MCF 10A (cell line): Measurements from ENCODE around the gene EHMT2. TPM values are rescaled to one million over a fixed set of nuclear protein-coding genes. Genes with fewer than 3 reads are reported as not detected.
A peak's percentile ranks its signal among the peaks of the same experiment; 100 is the strongest.
"Not testable (repeated sequence)": the region's sequence is repeated elsewhere in the genome, so short reads cannot be mapped to it uniquely, and the experiment has no call there.

Experiments used
- BruUV-seq: library from RNA; stranded (reverse); fragments of 400-500 nt; replicated peaks from 2 replicates; lab custom pipeline; 2021; lab: Mats Ljungman, UMichigan
- CTCF ChIA-PET: fragments of 300-600 bp; sonication (Branson Sonifier 250); formaldehyde crosslinking; extraction: SDS; loops from one replicate; lab custom pipeline; 2021; ENCODE audit warnings: antibody characterized with exemption, inconsistent platforms; lab: Yijun Ruan, JAX
- POLR2A ChIA-PET: fragments of 300-600, 350-650 bp; sonication (Branson Sonifier 250); formaldehyde crosslinking; extraction: SDS; loops from one replicate; lab custom pipeline; 2020; ENCODE audit warnings: antibody characterized with exemption, inconsistent platforms; lab: Yijun Ruan, JAX
- DNase-seq: peaks from one replicate; pipeline ENCODE4 v3.0.0-alpha.2; 2018; ENCODE audit not compliant: unreplicated experiment
- H3K27ac Mint-ChIP-seq: one replicate; pipeline ENCODE4 v1.8.0; 2022; ENCODE audit warnings: mild to moderate bottlenecking, low read depth, mixed read lengths; ENCODE audit not compliant: unreplicated experiment
- H3K27me3 Mint-ChIP-seq: one replicate; pipeline ENCODE4 v1.8.0; 2022; ENCODE audit warnings: mixed read lengths; ENCODE audit not compliant: insufficient read depth, unreplicated experiment
- H3K36me3 Mint-ChIP-seq: one replicate; pipeline ENCODE4 v1.8.0; 2022; ENCODE audit warnings: mild to moderate bottlenecking, moderate library complexity, mixed read lengths; ENCODE audit not compliant: insufficient read depth, unreplicated experiment
- H3K4me1 Mint-ChIP-seq: one replicate; pipeline ENCODE4 v1.8.0; 2022; ENCODE audit warnings: mixed read lengths; ENCODE audit not compliant: insufficient read depth, unreplicated experiment
- H3K4me3 Mint-ChIP-seq: one replicate; pipeline ENCODE4 v1.8.0; 2022; ENCODE audit warnings: mild to moderate bottlenecking, moderate library complexity, mixed read lengths; ENCODE audit not compliant: unreplicated experiment
- H3K9me3 Mint-ChIP-seq: one replicate; pipeline ENCODE4 v1.8.0; 2022; ENCODE audit warnings: mixed read lengths; ENCODE audit not compliant: unreplicated experiment
- CTCF ChIP-seq: fragments of 200-600 bp; IDR thresholded peaks from one replicate; pipeline ENCODE4 v1.8.0; 2022; ENCODE audit warnings: antibody characterized with exemption, mild to moderate bottlenecking; ENCODE audit not compliant: unreplicated experiment
- intact Hi-C: fragments of 100-400 bp; cut with micrococcal nuclease; formaldehyde crosslinking; loops from 2 replicates; pipeline ENCODE4 v1.14.1; 2022
- total RNA-seq: library from RNA; stranded (reverse); gene quantifications from 2 replicates; pipeline ENCODE4 v1.2.3, GENCODE V29; 2022

EHMT2 gene
- total RNA-seq, 1 experiment from 2014 or later, result 20.2 TPM

GRCh38 chr6:31865205-31866118, 32.0 kb downstream of the EHMT2 start:
- CTCF ChIA-PET, result interaction anchor here (0.6 to 1.1 kb wide), 3 partner anchors 18 to 35 kb away, joined by 3 to 5 read pairs (median 3); no protein-coding TSS in a partner anchor
- BruUV-seq, result no TSS peak
- Mint-ChIP-seq H3K9me3 (no peaks in the 10 kb centered on the region), H3K4me1 (peaks cover 10% of the 10 kb centered on the region), H3K4me3 (no peak overlapping the region), H3K36me3 (peaks cover 7% of the 10 kb centered on the region), H3K27me3 (no peaks in the 10 kb centered on the region), H3K27ac (no peak overlapping the region)
- intact Hi-C loops, result no loop called here
- POLR2A ChIA-PET, result interaction anchor here (0.5 to 1.8 kb wide), 3 partner anchors 34 to 190 kb away, joined by 3 to 4 read pairs (median 3); no protein-coding TSS in a partner anchor
- no peak for DNase-seq
- no peak for TF ChIP-seq CTCF

- POLR2A ChIA-PET, result interaction anchor here (0.5 to 1.8 kb wide), 2 partner anchors 153 to 189 kb away, joined by 3 to 4 read pairs; no protein-coding TSS in a partner anchor
- H3K4me1 Mint-ChIP-seq, result peaks cover 10% of the 10 kb centered on the region
- BruUV-seq, result no TSS peak
- intact Hi-C loops, result no loop called here
- CTCF ChIA-PET, result interaction anchor here (0.7 to 1.1 kb wide), 5 partner anchors 19 to 153 kb away, joined by 3 to 5 read pairs (median 3); no protein-coding TSS in a partner anchor
- peaks cover 9% of the 10 kb centered on the region for H3K36me3 Mint-ChIP-seq
- H3K27me3 Mint-ChIP-seq, result no peaks in the 10 kb centered on the region
- no peak overlapping the region for H3K27ac Mint-ChIP-seq
- H3K4me3 Mint-ChIP-seq, result no peak overlapping the region
- DNase-seq, result no peak
- TF ChIP-seq CTCF, result no peak
- no peaks in the 10 kb centered on the region for H3K9me3 Mint-ChIP-seq
These were observed 32.7 kb downstream of the EHMT2 start for GRCh38 chr6:31864818-31865204.

GRCh38 chr6:31864123-31864562, 33.4 kb downstream of the EHMT2 start:
- H3K27me3 Mint-ChIP-seq, H3K4me1 Mint-ChIP-seq, DNase-seq, intact Hi-C loops, H3K9me3 Mint-ChIP-seq, BruUV-seq: not testable (repeated sequence)
- ChIA-PET CTCF (interaction anchor here (0.6 to 1.2 kb wide), 9 partner anchors 20 to 316 kb away, joined by 3 to 5 read pairs (median 3); partner anchors contain the start of genes LSM2 and NFKBIL1), POLR2A (interaction anchor here (0.6 to 2.4 kb wide), 14 partner anchors 9 to 1107 kb away, joined by 3 to 32 read pairs (median 8); partner anchors contain the start of genes BAG6, CLIC1, CSNK2B and DXO)
- Mint-ChIP-seq H3K36me3 (peaks cover 16% of the 10 kb centered on the region), H3K4me3 (peak overlapping the region; percentile 89), H3K27ac (peak overlapping the region; percentile 66)

DNA sequence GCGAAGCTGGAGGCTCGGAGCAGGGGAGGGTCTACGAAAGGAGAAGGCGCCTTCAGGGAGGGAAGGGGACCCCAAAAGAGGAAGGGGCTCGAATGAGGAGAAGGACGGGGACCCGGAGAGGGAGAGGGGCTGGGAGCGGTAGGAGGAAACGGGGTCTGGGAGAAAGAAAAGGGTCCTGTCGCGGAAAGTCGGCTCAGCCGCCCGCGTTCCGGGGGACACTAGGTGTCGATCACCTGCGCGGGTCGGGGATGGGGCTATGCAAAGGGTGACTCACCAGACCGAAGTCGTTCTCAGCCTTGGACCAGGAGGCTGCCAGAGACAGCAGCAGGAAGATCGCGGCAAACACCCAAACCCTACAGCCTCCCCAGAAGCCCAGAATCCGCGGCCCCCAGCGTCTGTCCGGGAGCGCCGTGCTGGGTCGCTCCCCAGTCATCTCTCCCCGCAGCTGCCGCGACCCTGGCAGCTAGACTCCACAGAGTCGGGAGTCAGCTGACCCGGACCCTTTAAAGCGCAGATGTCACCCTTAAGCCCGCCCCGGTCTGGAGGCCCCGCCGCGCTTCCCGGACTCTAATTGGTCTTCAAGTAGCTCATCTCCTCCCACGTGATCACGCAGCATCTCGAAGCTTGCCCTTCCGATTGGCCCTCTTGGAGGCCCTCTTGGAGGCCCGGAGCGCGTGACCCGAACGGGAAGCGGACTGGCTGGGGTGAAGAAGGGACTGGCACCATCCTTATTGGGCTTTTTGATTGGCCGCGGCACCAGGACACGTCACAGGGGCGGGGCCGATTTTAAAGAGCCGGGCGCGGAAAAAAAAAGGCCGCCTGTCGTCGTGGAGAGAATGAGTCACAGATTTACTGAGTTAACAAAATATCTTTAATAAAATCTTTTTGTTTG, 34.9 kb downstream of the EHMT2 start, which contains the start of gene NEU1:
NEU1 (minus strand) TSS at position 478 of the 892 bp plus-strand sequence; CDS start at position 433, 45 bp downstream.
- intact Hi-C loops, result loop anchor here (1.0 to 2.0 kb wide), 4 partner anchors 28 to 182 kb away; partner anchors contain the start of genes HSPA1A and HSPA1L
- Mint-ChIP-seq H3K9me3 (no peaks in the 10 kb centered on the region), H3K4me1 (peaks cover 10% of the 10 kb centered on the region), H3K4me3 (peak within 1 kb of the TSS; percentile 89), H3K27ac (peak within 1 kb of the TSS; percentile 66), H3K27me3 (no peaks in the 10 kb centered on the region), H3K36me3 (peaks cover 31% of the 10 kb centered on the region)
- ChIA-PET POLR2A (interaction anchor here (0.6 to 2.4 kb wide), 37 partner anchors 12 to 1078 kb away, joined by 3 to 32 read pairs (median 5); partner anchors contain the start of genes ATF6B, BAG6, CFB and CSNK2B), CTCF (interaction anchor here (0.5 to 0.9 kb wide), 7 partner anchors 23 to 792 kb away, joined by 3 to 4 read pairs (median 3); partner anchors contain the start of gene LY6G5C)
- peak; percentile 100 for DNase-seq
- TSS peak; percentile 57 for BruUV-seq
- TF ChIP-seq CTCF, result no peak
